Dedifferentiated amniotic fluid mesenchymal stem cell (primary cell): ENCODE measurements around the gene SLC22A12.

ENCODE experiments used
- DNase-seq: peaks from one replicate; pipeline ENCODE4 v3.0.0-alpha.2; 2016; ENCODE audit errors: extremely low spot score

Gene SLC22A12

DNA sequence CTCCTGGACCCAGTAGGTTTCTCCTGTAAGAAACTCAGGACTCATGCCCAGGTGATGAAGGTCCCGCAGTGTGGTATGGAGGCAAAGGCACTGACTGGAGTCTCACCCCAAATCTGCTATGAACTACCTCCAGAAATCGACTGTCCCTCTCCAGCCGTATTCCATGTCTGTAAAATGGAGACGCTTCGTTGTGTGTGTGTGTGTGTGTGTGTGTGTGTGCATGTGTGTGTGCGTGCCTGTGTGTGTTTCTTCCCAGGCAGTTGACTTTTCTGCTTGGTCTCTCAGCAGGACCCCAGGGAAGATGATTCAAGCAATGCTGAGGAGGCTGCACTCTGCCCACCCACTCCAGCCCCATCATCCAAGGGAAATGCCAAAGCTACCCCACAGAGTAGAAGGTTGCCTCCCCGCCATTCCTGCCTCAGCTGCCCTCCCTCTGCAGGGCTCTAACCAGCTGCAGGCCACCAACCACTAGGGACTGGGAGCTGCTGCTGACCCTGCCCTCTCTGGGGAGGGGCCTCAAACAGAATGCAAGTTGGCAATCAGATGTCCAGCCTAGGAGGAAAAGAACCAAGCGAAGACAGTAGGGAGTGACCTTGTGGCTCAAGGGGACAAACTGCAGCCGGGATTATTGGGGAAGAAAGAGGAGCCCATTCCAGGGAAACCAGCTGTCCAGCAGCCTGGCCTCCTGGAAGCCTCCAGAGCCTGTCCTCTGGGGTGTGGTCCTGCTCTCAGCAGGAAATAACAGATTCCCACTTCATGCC, 56.2 kb downstream of the SLC22A12 start:
- no peak for DNase-seq

DNA sequence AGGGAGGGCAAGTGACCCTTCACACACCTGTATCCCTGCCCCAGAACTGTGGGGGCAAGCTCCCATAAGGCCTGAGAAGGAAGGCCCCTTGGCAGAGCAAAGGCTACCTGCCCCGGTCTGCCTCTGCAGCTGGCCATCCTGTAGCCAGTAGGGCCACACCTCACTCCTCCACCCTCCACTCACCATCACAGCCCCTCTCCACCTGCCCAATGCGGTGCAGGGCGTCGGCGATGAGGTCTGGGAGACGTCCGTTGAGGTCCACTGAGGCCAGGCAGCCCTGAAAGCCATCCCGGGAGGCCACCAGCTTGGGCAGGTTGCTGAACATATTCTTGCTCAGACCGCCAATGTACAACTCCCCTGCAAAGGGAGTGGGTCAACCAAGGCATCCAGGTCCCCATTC, 57.5 kb downstream of the SLC22A12 start:
- no peak for DNase-seq

DNA sequence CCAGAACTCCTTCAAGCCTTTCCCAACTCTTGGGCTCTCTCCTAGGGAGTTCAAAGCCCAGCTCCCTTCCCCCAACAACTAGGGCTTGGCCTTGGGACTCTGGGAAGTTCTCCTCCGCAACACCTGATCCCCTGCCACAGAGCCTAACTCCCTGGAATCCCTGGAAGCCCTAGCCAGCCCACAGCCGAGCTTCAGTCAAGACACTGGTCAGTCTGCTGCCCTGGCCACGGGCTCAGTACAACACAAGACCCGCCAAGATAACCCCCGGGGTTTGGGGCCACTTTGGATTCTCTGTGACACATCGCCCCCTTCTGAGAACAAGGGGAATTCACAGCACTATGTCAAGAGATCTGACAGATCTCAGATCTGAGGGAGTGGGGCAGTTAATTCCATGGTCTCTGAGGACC, 58.3 kb downstream of the SLC22A12 start:
- DNase-seq, result no peak

DNA sequence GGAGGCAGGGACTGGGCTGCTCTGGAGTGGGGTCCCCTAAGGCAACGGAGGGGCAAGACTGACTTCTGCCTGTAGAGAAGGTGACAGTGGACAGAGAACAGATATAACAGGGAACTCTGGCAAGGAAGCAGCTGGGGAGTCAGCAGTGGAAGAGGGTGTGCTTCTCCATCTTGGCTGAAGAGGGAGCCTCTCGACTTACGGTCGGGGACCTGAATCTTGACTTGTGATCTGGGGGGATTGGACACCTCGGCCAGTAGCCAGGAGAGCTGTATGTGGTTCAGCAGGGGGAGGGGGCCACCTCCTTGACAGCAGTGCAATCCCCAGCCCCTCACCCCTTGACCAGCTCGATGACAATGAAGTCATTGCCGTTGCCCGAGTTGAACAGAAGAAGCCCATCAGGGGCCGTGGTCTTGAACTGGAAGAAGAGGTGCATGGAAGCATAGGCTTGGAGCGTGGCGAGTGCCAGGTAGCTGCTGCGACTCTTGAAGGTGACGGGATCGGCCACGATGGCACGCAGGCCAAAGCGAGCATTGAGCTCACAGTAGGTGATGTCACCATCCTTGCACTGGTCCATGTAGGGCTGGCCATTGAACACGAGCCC, 60.0 kb downstream of the SLC22A12 start:
- DNase-seq, result no peak
